GM12878 (cell line): ENCODE data around the gene B4GALT3. TPM values are rescaled to one million over a fixed set of nuclear protein-coding genes. Genes with fewer than 3 reads are reported as not detected.

ENCODE experiments used
- ATF7 ChIP-seq: fragments of 450-650 bp; IDR thresholded peaks from 2 replicates; pipeline ENCODE4 v1.6.1; 2016; ENCODE audit warnings: low read depth, mild to moderate bottlenecking
- CEBPB ChIP-seq, 2 experiments: fragments of 150-350 bp in 1 of 2; IDR thresholded peaks; 2 replicates each; pipeline ENCODE4 v1.6.1; 2012 to 2014; ENCODE audit warnings: low read depth in 2 of 2, low read length in 2 of 2, borderline replicate concordance in 1 of 2, inconsistent platforms in 1 of 2
- CHD2 ChIP-seq: IDR thresholded peaks from 2 replicates; pipeline ENCODE4 v1.6.1; 2011; ENCODE audit warnings: low read depth, low read length, improper control_type of control experiment, borderline replicate concordance
- CREB1 ChIP-seq: IDR thresholded peaks from 2 replicates; pipeline ENCODE4 v1.6.1; 2012; ENCODE audit warnings: low read depth, mild to moderate bottlenecking, inconsistent platforms
- EED ChIP-seq: sonication (generic); IDR thresholded peaks from 2 replicates; pipeline ENCODE4 v1.6.1; 2016; ENCODE audit warnings: antibody characterized with exemption, low read depth
- EGR1 ChIP-seq, 2 experiments: IDR thresholded peaks; 1 replicate in 1 of 2; 2 replicates in 1 of 2; pipeline ENCODE4 v1.6.1; 2011 to 2012; ENCODE audit warnings: low read depth in 2 of 2, low read length in 2 of 2, borderline replicate concordance in 1 of 2, mild to moderate bottlenecking in 1 of 2, moderate library complexity in 1 of 2
- ESRRA ChIP-seq: IDR thresholded peaks from 2 replicates; pipeline ENCODE4 v1.6.1; 2012; ENCODE audit warnings: mild to moderate bottlenecking, low read length, improper control_type of control experiment
- HDGF ChIP-seq: fragments of 450-650 bp; IDR thresholded peaks from 2 replicates; pipeline ENCODE4 v1.6.1; 2016; ENCODE audit warnings: antibody characterized with exemption
- KDM1A ChIP-seq: fragments of 200-600 bp; sonication (generic); IDR thresholded peaks from 2 replicates; pipeline ENCODE4 v1.6.1; 2016; ENCODE audit warnings: borderline replicate concordance
- MEF2B ChIP-seq: fragments of 450-650 bp; IDR thresholded peaks from 2 replicates; pipeline ENCODE4 v1.6.1; 2018; ENCODE audit warnings: mild to moderate bottlenecking, moderate library complexity; ENCODE audit not compliant: partially characterized antibody, poor library complexity, severe bottlenecking
- NR2C1 ChIP-seq: fragments of 450-650 bp; IDR thresholded peaks from 2 replicates; pipeline ENCODE4 v1.6.1; 2017; ENCODE audit warnings: antibody characterized with exemption, mild to moderate bottlenecking, moderate library complexity
- PAX5 ChIP-seq: IDR thresholded peaks from 2 replicates; pipeline ENCODE4 v1.6.1; 2011; ENCODE audit warnings: low read depth, low read length, borderline replicate concordance
- POLR2AphosphoS5 ChIP-seq: IDR thresholded peaks from 2 replicates; pipeline ENCODE4 v1.6.1; 2011; ENCODE audit warnings: mild to moderate bottlenecking, low read length, inconsistent platforms
- RCOR1 ChIP-seq: conservative IDR thresholded peaks from 2 replicates; pipeline ENCODE4 v1.6.1; 2012; ENCODE audit warnings: low read depth, low read length, improper control_type of control experiment
- SIN3A ChIP-seq: IDR thresholded peaks from 2 replicates; pipeline ENCODE4 v1.6.1; 2012; ENCODE audit warnings: low read depth, low read length, improper control_type of control experiment
- SIX5 ChIP-seq: IDR thresholded peaks from 2 replicates; pipeline ENCODE4 v1.6.1; 2011; ENCODE audit warnings: mild to moderate bottlenecking, low read depth, low read length, moderate library complexity; ENCODE audit not compliant: severe bottlenecking
- SMC3 ChIP-seq: IDR thresholded peaks from 2 replicates; pipeline ENCODE4 v1.6.1; 2011; ENCODE audit warnings: low read length, improper control_type of control experiment, borderline replicate concordance
- polyA plus RNA-seq, 11 experiments: library from polyadenylated mRNA; depleted of rRNA in 4 of 11; unstranded in 6 of 11; stranded (reverse) in 5 of 11; fragments of >200 nt; fragmentation: Nextera tagmentation in 4 of 11; fragmentation: Illumina TruSeq in 1 of 11; extraction: Ambion mirVana in 4 of 11; extraction: Trizol in 1 of 11; gene quantifications; 1 replicate in 1 of 11; 2 replicates in 10 of 11; pipeline versions ENCODE4 v1.2.1 to v1.2.3, GENCODE V29; 2011 to 2016; ENCODE audit warnings: inconsistent platforms in 2 of 11, missing spikeins in 2 of 11, low read depth in 1 of 11
- total RNA-seq, 4 experiments: library from RNA; depleted of rRNA in 3 of 4; stranded (reverse); fragments of >200 nt in 3 of 4; fragmentation: Illumina TruSeq in 1 of 4; extraction: Trizol in 1 of 4; gene quantifications; 2 replicates each; pipeline versions ENCODE4 v1.2.1 to v1.2.3, GENCODE V29; 2013 to 2021
- TF ChIP-seq, protein P1 (sequence below), 3 experiments: IDR thresholded peaks in 2 of 3; conservative IDR thresholded peaks in 1 of 3; 2 replicates each; pipeline ENCODE4 v1.5.1; 2011; ENCODE audit warnings: low read depth in 3 of 3, low read length in 3 of 3, mild to moderate bottlenecking in 3 of 3, control low read depth in 2 of 3, moderate library complexity in 2 of 3, inconsistent platforms in 1 of 3, mixed read lengths in 1 of 3; ENCODE audit not compliant: control insufficient read depth in 2 of 3, insufficient read depth in 1 of 3; ENCODE audit errors: extremely low read depth in 1 of 3
- TF ChIP-seq, protein P2 (sequence below): IDR thresholded peaks from 2 replicates; pipeline ENCODE4 v1.6.1; 2011; ENCODE audit warnings: mild to moderate bottlenecking, low read depth, low read length, moderate library complexity; ENCODE audit not compliant: insufficient replicate concordance

The B4GALT3 gene
- total and polyA plus RNA-seq, 10 of the 15 experiments (the other 5 are each of a cell fraction or from before 2014, with no cell fraction given) = 27.1 to 58.9 (median 42.6) TPM

DNA sequence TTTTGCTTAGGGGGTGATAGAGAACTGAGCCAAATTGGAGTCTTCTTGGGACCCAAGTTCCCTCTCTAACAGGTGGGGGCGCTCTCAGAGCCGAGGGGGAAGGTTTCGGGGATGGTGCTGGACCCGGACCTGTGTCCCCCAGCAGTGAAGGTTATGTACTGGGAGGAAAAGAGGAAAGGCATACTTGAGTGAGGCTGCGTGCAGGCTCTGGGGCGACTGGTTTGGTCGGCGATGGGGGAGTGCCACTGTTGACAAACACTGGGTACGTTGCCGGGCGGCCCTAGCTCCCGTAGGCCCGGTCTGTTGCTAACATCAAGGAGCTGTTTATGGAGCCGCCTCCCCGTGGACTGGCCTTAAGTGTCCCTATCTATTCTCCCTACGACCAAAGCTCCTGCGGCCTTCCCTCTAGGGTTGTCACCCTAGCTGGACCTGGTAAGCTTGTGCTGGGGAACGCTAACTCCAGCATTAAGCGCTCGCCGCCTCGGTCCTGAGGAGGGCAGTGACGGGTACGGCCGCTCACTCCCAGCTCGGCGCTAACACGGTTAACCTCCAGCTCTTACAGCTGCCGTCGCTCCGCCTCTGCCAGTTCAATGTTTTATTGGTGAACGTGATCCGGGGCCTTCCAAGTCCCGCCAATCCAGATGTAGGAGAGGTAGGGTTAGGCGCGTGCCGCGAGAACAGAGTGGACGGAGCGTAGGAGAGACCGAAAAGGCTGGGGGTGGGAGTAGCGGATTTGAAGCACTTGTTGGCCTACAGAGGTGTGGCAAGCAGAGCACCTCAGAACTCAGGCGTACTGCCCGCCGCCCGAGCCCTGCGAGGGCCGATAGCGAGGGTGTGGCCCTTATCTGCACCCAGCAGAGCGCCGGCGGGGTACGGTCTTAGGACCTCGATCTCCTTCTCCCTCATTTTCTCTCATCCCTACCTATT is 11.3 kb downstream of the B4GALT3 start, which contains the start of gene PPOX (continued):
- TF ChIP-seq ATF7 = peak; percentile 22; the same call in 1 of the 2 replicates
- peak; percentile 73 for TF ChIP-seq CREB1
- TF ChIP-seq, protein P1, sequence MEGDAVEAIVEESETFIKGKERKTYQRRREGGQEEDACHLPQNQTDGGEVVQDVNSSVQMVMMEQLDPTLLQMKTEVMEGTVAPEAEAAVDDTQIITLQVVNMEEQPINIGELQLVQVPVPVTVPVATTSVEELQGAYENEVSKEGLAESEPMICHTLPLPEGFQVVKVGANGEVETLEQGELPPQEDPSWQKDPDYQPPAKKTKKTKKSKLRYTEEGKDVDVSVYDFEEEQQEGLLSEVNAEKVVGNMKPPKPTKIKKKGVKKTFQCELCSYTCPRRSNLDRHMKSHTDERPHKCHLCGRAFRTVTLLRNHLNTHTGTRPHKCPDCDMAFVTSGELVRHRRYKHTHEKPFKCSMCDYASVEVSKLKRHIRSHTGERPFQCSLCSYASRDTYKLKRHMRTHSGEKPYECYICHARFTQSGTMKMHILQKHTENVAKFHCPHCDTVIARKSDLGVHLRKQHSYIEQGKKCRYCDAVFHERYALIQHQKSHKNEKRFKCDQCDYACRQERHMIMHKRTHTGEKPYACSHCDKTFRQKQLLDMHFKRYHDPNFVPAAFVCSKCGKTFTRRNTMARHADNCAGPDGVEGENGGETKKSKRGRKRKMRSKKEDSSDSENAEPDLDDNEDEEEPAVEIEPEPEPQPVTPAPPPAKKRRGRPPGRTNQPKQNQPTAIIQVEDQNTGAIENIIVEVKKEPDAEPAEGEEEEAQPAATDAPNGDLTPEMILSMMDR (IDR thresholded peaks at IDR 0.05 in 2 of 3, conservative IDR thresholded peaks at IDR 0.05 in 1 of 3; ENCODE audit: control insufficient read depth in 2 of 3, extremely low read depth in 1 of 3, insufficient read depth in 1 of 3, low read depth in 3 of 3, low read length in 3 of 3) = peak; percentile 50 to 67 (median 61)
- peak; percentile 88 for TF ChIP-seq POLR2AphosphoS5
- peak; percentile 22 for TF ChIP-seq MEF2B
- no peak for TF ChIP-seq PAX5
- no peak for TF ChIP-seq ESRRA
- no peak; the same call in 1 of the 2 replicates for TF ChIP-seq SMC3
- peak; percentile 98 for TF ChIP-seq CHD2
- no peak for TF ChIP-seq KDM1A
- no peak; the same call in 1 of the 2 replicates for TF ChIP-seq HDGF
- TF ChIP-seq SIX5 = peak; percentile 33
- no peak for TF ChIP-seq NR2C1
- TF ChIP-seq SIN3A = peak; percentile 80
- TF ChIP-seq EGR1 (IDR thresholded peaks at IDR 0.05; ENCODE audit: borderline replicate concordance in 1 of 2, low read depth in 2 of 2, low read length in 2 of 2) = peak in 1 of 2 experiments; percentile 21; a peak in 1 of 3 replicates
- TF ChIP-seq, protein P2, sequence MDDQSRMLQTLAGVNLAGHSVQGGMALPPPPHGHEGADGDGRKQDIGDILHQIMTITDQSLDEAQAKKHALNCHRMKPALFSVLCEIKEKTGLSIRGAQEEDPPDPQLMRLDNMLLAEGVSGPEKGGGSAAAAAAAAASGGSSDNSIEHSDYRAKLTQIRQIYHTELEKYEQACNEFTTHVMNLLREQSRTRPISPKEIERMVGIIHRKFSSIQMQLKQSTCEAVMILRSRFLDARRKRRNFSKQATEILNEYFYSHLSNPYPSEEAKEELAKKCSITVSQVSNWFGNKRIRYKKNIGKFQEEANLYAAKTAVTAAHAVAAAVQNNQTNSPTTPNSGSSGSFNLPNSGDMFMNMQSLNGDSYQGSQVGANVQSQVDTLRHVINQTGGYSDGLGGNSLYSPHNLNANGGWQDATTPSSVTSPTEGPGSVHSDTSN = peak; percentile 14
- no peak for TF ChIP-seq EED
- no peak for TF ChIP-seq CEBPB (IDR thresholded peaks at IDR 0.05; ENCODE audit: borderline replicate concordance in 1 of 2, low read depth in 2 of 2, low read length in 2 of 2)
- peak; percentile 91; the same call in 1 of the 2 replicates for TF ChIP-seq RCOR1
